Measurements from ENCODE around the gene CCSER1.

The CCSER1 gene

GRCh38 chr4:90840291-90840690 lies 713.1 kb downstream of the CCSER1 start:
- H3K4me3 ChIP-seq (ENCODE audit: low read depth, low read length): no peak overlapping the region
- in situ Hi-C loops (cut with HindIII; ENCODE audit: low sequenced_read_pairs): no loop called here
- no peak for DNase-seq (ENCODE audit: low read depth)
- no peak for TF ChIP-seq CTCF (IDR thresholded peaks at IDR 0.05; ENCODE audit: low read depth, low read length, missing control alignments)

GRCh38 chr4:90840828-90841227 lies 713.6 kb downstream of the CCSER1 start:
- no peak for DNase-seq (ENCODE audit: low read depth)
- TF ChIP-seq CTCF (IDR thresholded peaks at IDR 0.05; ENCODE audit: low read depth, low read length, missing control alignments): no peak
- H3K4me3 ChIP-seq (ENCODE audit: low read depth, low read length): no peak overlapping the region
- in situ Hi-C loops (cut with HindIII; ENCODE audit: low sequenced_read_pairs): no loop called here

GRCh38 chr4:90841676-90842075 lies 714.5 kb downstream of the CCSER1 start:
- peak; percentile 8 for DNase-seq (ENCODE audit: low read depth)
- no peak for TF ChIP-seq CTCF (IDR thresholded peaks at IDR 0.05; ENCODE audit: low read depth, low read length, missing control alignments)
- in situ Hi-C loops (cut with HindIII; ENCODE audit: low sequenced_read_pairs): no loop called here
- H3K4me3 ChIP-seq (ENCODE audit: low read depth, low read length): no peak overlapping the region

- H3K4me3 ChIP-seq (ENCODE audit: low read depth, low read length): no peak overlapping the region
- in situ Hi-C loops (cut with HindIII; ENCODE audit: low sequenced_read_pairs): no loop called here
- TF ChIP-seq CTCF (IDR thresholded peaks at IDR 0.05; ENCODE audit: low read depth, low read length, missing control alignments): no peak
- no peak for DNase-seq (ENCODE audit: low read depth)
Observed at GRCh38 chr4:90842960-90843359, 715.8 kb downstream of the CCSER1 start.

GRCh38 chr4:90844241-90844640 lies 717.0 kb downstream of the CCSER1 start:
- TF ChIP-seq CTCF (IDR thresholded peaks at IDR 0.05; ENCODE audit: low read depth, low read length, missing control alignments): no peak
- DNase-seq (ENCODE audit: low read depth): no peak
- in situ Hi-C loops (cut with HindIII; ENCODE audit: low sequenced_read_pairs): no loop called here
- H3K4me3 ChIP-seq (ENCODE audit: low read depth, low read length): no peak overlapping the region

GRCh38 chr4:90845777-90846176 lies 718.6 kb downstream of the CCSER1 start:
- DNase-seq (ENCODE audit: low read depth): no peak
- in situ Hi-C loops (cut with HindIII; ENCODE audit: low sequenced_read_pairs): no loop called here
- no peak for TF ChIP-seq CTCF (IDR thresholded peaks at IDR 0.05; ENCODE audit: low read depth, low read length, missing control alignments)
- no peak overlapping the region for H3K4me3 ChIP-seq (ENCODE audit: low read depth, low read length)

GRCh38 chr4:90852237-90852636 lies 725.0 kb downstream of the CCSER1 start:
- in situ Hi-C loops (cut with HindIII; ENCODE audit: low sequenced_read_pairs): no loop called here
- no peak for DNase-seq (ENCODE audit: low read depth)
- no peak overlapping the region for H3K4me3 ChIP-seq (ENCODE audit: low read depth, low read length)
- no peak for TF ChIP-seq CTCF (IDR thresholded peaks at IDR 0.05; ENCODE audit: low read depth, low read length, missing control alignments)
